ENCODE measurements around the gene BCAT1.
"Not testable (repeated sequence)": the region's sequence is repeated elsewhere in the genome, so short reads cannot be mapped to it uniquely, and the experiment has no call there.

BCAT1 gene

DNA sequence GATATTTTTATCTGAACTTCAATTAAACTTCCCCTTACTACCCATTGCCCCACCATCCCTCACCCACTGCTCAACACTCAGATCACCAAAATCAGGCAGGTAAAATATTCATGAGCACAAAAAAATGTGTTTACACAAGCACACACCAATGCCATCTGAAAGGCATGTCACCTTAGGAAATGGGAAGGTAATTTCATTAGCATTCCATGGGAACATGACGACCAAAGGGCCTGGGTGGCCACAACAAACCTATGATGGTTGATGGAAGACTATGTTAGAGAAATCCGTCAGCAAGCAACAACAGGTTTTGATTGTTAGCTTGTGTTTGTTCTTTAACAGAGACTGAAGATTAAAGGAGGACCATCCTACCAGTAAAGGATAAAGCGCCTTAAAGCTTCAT is 97.6 kb downstream of the BCAT1 start:
- DNase-seq: no peak

DNA sequence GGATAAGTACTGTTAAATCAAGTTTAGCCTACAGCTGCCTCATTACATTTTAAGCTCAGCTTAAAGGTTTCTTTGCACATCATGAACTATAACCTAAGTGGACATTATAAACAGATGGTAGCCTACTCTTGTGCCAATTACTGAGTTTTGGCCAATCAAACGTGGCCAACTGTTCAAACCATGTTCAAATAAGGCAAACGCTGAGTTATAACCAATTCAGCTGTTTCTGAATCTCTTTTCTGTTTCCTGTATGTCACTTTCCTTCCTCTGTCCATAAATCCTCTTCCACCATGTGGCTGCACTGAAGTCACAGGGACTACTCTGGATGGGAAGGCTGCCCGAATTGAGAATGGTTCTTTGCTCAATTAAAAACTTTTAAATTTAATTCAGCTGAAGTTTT is 98.4 kb downstream of the BCAT1 start:
- DNase-seq: no peak

DNA sequence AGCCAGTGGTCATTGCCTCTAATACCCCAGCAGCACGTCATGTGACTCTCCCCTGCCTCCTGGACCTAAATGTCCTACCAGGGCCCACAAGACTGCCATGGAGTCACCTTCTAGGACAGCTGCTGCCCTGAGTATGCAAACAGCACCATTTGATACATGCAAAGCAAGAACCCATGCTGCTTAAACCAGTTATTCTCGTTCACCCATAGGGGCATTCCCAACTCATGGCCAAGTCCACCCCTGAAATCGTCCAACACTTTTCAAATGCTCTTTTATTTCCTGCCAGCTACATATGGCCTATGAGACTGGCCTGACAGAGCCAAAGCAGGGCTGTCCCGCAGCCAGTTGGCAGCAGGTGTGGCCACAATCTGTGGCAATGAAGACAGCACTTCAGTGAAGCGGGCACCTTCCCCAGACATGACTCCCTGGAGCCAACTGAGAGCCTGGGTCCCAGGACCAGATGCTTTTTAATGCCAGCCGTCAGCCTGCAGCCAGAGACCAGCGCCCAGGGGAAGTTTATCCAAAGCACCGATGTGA is 99.9 kb downstream of the BCAT1 start:
- no peak for DNase-seq

DNA sequence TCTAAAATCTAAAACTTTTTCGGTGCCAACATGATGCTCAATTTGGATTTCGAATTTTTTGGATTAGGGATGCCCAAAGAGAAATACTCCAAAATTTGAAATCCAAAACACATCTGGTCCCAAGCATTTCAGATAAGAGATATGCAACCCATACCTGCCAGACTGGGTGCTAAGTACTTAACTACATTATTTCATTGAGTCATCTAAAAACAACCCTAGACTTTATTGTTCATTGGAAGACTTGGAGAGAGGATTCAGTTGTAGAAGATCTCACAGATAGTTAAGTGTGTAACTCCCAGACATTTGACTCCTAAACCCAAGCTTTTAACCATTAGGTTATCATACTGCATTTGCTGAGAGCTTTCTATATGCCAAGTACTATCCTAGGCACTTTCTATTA is 102.2 kb downstream of the BCAT1 start:
- no peak for DNase-seq

DNA sequence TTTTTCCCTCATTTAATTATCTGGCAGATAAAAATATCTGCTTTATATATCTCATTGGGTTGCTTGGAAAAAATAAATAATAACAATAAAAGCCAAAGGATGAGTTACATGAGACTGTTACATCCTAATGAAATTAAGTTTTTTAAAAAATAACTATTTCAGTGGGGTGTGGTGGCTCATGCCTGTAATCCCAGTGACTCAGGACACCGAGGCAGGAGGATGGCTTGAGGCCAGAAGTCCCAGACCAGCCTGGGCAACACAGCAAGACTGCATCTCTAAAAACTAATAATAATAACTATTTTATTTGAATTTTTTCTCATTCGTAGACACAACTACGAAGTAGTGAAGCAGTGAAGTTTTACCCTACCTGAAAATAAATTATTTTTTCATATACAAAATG is 103.3 kb downstream of the BCAT1 start:
- no peak for DNase-seq

DNA sequence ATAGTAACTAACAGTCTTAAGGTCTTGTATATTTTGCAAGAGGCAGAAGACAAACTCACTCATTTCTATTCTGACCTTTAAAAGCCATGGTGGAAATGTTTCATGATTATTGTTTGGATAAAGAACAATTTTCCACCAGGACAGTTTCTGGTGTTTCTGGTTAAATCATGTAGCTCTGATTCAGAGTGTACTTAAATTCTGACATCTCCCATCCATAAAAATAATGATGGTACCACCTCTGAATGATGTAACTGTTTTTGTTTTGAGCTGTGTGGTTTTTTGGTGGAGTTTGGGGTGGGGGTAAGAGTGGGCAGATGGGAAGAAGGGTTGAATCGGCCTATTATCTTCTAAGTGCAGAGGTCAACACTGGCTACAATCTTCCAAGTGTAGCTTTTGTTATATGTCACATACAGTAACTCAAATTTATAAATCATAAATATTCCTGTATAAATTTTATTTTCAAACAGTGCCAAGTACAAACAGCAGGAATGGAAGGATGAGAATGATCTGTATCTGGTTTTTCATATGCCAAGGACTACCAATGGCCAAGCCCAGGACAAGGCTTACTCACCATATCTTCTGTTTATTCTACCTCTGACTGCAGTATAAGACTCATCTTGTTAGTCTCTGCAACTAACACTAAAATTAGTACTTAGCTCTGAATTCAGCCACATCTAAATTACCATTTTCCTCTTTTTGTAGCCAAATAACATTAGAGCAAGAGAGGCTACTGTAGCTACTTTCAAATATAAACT is 108.7 kb downstream of the BCAT1 start:
- no peak for DNase-seq

DNA sequence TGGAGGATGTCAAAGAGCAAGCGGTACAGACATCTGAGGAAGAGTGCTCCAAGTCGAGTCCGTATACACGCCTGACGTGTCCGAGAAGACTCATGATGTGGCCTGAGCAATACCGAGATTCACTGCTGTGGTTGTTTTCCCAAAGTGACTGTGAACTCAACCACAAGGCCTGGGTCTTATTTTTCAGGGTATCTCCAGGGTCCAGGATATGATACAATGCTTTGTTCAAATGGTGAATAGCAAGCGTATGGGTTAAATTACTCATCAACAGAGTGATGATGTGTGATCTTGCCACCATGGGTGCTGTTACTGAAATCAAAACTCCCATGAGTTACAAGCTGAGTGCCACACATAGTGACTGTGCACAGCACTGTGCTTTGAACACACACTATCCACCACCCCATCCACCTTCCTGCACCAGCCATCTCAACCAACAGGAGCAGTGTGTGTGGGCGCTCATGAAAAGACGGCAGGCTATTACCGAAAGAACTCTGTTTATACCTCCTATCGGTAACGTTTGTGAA is 109.6 kb downstream of the BCAT1 start:
- no peak for DNase-seq

DNA sequence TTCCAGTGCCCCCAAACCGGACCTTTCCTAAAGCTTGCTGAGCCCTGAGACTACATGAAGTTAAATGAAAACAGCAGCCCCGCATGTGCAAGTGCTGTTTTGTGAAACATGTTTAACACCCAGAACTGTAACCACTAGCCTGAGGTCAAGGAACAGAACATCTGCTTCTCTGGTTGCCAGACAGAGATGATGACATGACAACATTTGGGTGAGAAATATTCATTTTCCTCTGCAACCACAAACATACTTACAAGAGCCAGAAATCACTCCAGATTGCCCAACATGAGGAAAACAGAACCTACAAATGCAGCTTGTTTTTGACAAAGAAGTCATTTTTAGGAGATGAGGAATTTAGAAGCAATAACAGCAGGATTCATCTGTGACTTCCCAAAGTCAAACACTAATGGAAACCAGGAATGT is 110.4 kb downstream of the BCAT1 start:
- DNase-seq: no peak

DNA sequence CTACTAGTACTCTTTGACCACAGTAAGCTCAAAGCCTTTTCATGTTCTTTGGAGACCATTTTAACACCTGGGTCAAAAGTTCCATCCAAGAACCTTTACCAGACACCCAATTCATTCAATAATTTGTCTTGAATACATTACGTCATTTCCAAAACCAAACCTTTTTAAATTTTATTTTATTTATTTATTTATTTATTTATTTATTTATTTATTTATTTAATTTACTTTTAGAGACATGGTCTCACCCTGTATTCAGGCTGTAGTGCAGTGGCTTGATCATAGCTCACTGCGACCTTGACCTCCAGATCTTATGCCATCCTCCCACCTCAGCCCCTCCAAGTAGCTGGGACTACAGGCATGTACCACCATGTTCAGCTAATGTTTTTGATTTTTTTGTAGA is 113.5 kb downstream of the BCAT1 start:
- no peak for DNase-seq

DNA sequence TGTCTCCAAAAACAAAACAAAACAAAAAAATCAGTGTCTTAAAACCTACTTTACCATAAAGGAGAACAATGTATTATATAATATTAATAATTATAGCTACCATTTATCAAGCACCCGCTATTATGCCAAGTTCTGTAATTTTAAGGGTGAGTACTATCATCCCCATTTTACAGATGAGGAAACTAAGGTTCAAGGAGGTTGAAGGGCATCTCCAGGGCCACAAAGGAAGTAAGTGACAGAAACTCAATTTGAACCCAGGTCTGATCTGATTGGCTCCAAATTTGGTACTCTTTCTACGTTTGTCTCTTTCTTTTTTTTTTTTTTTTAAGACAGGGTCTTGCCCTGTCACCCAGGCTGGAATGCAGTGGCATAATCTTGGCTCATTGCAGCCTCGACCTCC is 115.4 kb downstream of the BCAT1 start:
- no peak for DNase-seq

DNA sequence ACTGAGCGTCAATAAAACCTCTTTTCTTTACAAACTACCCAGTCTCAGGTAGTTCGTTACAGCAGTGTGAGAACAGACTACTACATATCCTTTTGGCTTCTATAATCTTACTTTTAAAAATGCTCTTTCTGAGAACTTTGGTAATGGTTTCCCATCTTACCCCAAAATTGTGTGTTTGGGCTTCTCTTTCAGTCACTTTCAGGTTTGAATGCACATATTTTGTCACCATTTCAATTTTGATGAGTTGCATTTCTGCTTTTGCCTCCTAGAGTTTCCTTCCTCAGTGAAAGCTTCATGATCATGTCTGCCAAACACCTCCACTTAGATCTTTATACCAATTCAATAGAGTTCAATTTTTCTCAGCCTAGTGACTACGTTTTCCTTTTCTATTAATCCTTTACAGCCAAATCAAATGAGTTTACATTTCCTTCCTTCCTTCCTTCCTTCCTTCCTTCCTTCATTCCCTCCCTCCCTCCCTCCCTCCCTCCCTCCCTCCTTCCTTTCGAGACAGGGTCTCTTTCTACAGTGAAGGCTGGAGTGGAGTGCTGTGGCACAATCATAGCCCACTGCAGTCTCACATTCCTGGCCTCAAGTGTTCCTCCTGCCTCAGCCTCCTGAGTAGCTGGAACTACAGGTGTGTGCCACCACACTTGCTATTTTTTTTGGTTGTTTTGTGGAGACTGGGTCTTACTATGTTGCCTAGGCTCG is 124.9 kb downstream of the BCAT1 start:
- no peak for DNase-seq

DNA sequence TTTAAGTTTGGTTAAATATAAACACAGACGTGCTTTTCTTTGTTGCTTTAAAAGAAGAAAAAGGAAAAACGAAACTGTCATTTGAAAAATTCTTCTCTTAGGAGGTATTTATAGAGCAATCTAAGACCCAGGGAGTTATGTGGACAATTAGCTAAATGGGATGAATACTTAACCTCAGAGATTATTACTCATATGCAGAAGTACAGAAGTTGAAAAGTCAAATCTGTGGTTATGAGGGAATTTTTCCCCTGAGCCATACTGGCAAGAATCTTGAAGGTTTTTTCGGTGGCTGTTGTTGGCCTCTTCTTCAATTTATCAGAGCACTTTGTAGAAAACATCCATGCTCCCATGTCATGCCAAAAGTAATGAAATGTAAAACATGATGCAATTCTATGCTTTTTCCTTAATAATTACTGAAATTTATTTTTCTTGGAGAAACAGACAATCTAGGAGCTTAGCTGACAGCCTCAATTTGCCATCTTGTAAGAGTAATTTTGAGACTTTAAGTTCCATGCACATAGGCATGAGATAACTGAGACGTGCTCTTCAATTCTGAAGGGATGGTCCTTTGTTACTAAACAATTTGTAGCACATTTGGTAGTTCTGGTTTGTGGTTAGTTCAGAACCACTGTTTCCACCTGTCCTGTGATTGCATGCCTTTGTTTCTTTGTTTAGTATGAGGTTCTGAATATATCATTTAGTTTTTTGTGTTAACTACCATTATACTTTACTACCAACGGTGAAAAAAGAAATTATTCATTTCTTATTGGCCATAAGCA is 126.6 kb downstream of the BCAT1 start:
- DNase-seq: no peak

DNA sequence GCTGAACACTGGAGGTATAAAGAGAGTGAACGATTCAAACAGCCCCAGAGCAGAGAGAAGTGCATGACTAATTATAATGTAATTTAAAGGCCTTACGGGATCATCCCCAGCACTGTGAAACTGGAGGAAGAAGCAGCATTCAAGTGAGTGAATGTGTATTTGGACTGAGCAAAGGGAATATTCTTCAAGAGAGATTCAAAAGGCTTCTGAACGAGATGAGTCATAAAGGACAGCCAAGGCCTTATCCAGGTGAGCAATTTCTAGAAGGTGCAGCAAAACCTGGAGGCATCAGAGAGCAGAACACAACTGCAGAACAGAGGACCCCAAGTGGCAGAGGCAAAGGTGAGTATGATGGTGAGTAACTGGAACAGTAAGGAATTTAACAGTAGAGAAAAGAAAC is 127.2 kb downstream of the BCAT1 start:
- DNase-seq: no peak

DNA sequence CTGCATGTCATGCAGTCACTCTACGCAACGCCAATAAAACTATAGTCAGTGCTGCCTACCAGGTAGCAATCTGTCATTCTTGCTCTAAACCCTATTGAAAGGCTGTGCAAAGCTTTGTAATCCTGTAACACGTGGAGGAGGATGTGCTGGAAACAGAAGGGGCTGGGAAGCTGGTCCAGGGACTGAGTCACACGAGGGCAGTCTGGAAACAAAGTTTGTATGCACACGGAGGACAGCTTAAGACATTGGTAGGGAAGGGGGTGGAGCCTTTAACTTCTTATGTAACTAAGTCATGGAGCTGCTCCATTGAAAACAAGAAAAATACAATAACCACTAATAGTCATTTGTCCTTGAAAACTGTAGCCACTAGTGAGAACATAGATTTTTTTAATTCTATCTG is 128.0 kb downstream of the BCAT1 start:
- no peak for DNase-seq

DNA sequence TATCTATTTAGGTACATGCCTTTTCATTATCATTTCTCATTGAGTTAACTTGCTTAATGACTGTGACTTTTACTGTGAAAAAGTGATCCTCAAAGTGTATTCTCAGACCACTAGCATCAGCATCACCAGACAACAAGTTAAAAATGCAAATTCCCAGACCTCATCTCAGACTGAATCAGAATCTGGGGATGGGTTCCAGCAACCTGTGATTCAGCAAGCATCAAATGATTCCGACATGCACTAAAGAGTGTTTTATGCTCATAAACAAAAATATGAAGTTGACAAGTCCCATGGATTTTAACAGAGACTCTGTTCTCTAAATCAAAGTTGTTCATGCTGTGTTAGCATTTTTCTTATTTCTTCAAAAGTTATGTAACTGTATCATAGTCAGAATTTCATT is 130.6 kb downstream of the BCAT1 start:
- no peak for DNase-seq

DNA sequence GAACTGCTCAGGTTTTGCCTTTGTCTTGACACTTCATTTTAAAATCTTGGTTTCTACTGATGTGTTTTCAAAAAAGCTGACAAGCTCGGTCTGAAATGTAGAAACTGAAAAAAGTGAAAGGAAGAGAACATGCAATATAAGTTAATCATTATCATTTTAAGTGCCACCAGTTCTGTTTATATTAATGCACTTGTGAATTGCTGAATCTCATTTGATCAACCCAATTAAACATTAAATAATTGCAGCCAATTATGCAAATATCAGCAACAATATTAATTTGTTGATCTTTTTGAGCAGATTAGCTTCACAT is 133.8 kb downstream of the BCAT1 start:
- DNase-seq: no peak

DNA sequence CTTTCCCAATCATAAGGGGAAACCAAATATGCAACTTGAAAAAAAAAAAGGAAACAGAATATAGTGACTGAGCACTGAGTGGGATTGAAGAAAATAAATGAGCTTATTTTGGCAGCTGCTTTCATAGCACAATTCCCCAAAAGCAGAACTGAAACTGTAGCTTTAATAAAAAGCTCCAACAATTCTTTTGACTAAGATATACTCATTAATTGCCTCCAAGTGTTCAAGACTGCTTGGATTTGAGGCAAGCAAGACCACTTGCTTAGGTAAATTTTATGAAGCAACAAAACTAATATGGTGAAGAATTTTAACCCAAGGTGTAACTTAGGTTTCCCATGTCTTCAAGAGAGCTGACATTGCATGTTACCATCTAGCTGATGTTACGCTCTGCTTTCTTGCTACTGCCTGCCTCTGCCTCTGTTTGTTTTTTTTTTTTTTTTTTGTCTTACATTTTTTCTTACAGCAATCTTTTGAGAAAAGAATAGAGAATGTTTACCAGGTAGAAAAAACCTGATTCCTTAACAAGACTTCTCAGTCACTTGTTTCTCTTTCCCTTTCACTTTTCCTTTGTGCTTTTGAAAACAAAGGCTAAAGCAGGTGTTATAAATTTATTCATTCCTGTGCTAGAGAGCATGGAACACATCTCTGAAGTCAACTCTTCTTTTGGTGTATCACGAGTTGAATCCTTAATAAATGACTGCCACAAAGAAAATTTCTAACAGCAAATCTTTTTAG is 134.4 kb downstream of the BCAT1 start:
- DNase-seq: no peak

DNA sequence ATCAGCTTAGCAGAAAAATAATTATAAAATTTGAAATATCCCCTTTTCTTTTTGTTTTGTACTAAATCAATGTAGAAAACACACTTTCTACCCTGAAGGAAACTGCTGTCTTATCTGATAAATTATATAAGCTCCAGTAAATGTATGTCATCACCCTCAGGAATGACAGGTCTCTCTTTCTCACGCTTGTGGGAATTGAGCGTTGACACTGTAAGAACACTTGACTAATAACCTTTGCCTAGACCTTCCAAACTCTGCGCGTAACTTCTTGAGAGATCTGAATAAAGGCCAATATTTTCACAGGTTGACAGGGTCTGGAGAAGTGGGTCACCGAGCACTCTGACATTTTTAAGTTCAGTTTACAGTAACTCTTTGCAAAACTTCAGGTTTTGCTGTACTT is 138.5 kb downstream of the BCAT1 start:
- DNase-seq: no peak

DNA sequence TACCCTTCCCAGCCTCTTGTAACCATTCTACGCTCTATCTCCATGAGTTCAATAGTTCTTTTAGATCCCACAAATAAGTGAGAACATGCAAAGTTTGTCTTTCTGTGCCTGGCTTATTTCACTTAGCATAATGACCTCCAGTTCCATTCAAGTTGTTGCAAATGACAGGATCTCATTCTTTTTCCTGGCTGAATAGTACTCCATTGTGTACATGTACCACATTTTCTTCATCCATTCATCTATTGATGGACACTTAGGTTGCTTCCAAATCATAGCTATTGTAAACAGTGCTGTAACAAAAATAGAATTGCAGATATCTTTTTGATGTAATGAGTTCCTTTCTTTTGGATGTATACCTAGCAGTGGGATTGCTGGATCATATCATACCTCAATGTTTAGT is 139.6 kb downstream of the BCAT1 start:
- not testable (repeated sequence) for DNase-seq

DNA sequence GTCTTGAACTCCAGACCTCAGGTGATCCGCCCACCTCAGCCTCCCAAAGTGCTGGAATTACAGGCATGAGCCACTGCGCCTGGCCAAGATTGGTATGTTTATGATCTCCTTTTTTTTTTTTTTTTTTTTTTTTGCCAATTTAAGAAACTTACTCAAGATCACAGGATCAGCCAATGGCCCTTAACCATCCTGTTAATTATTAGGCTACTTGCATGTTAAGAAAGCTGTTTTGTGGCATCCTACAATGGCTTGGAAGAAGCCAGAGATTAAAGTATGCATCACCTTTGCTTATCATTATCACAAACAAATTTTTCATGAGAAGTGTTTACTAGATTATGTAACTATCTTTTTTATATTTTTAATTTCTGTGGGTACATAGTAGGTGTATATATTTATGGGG is 140.2 kb downstream of the BCAT1 start:
- DNase-seq: no peak

DNA sequence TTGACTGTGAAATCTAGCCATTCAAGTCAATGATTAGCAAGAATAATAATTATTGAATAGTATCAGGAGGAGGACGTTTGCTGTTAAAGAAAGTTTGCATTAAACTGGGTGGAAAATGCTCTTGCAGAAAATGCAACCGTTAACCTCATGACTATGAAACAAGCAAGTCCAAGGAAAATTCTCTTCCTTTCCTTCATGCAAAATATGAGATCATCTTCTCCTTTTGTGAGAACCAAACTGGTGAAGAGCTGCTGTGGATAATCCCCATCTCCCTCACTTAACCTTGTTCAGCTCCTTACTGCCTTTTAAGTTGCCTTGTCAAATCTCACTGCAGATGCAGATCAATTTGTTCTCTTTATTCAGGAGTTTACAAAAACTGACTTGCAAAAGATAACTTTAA is 142.5 kb downstream of the BCAT1 start:
- DNase-seq: no peak

DNA sequence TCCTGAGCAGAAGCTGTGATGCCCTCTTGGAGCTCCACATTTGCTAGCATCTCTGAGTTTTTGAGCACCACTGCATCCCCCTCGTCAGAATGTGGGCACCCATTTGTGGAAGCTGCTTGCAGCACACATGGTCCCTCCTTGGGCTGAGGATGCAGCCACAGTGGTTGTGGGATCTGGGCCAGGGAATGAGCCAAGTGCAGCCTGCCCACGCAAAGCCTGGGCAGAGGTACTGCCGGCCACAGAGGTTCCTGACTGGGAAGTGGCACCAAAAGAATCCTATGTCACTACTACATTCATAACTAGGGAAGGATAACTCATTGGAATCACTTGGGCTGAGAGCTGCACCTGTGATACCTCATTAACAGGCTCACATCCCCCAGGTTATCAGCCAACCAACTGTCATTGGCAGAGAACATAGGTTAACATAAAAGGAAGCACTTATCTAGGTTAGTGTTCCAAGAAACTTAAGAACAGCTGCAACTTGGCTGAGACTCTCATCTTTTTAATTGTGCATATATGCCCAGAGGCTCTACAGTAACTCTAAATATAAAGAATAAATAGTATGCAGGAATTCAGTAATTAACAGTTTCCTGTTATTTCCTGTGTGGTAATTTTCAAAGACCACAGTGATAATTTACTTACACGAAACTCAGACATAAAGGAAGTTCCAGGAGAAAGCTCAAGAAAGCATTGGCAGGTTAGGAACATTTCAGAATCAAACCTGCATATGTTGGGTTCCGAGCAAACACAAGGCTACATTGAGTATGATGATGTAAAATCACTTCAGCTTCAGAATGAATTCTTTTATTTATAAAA is 145.3 kb downstream of the BCAT1 start:
- DNase-seq: no peak
